Parathyroid adenoma (tissue), 2 donors: ENCODE results near the gene SSBP2.
"Not testable (repeated sequence)": the region's sequence is repeated elsewhere in the genome, so short reads cannot be mapped to it uniquely, and the experiment has no call there.

Experiments used
- H2AFZ ChIP-seq: fragments of 300-600 bp; sonication (generic); one replicate; pipeline ENCODE4 v1.7.0; 2017; ENCODE audit warnings: antibody characterized with exemption, mild to moderate bottlenecking
- H3K27ac ChIP-seq: fragments of 300-600 bp; sonication (generic); one replicate; pipeline ENCODE4 v1.7.0; 2017
- H3K27me3 ChIP-seq: fragments of 300-600 bp; sonication (generic); one replicate; pipeline ENCODE4 v1.7.0; 2017; ENCODE audit warnings: low read length; ENCODE audit not compliant: control insufficient read depth, insufficient read depth
- H3K36me3 ChIP-seq: fragments of 300-600 bp; sonication (generic); one replicate; pipeline ENCODE4 v1.7.0; 2017; ENCODE audit warnings: low read length; ENCODE audit not compliant: control insufficient read depth, insufficient read depth
- H3K4me1 ChIP-seq: fragments of 300-600 bp; sonication (generic); one replicate; pipeline ENCODE4 v1.7.0; 2017; ENCODE audit warnings: control low read depth
- H3K4me2 ChIP-seq: fragments of 300-600 bp; sonication (generic); one replicate; pipeline ENCODE4 v1.7.0; 2017; ENCODE audit warnings: low read length
- H3K4me3 ChIP-seq: fragments of 300-600 bp; sonication (generic); one replicate; pipeline ENCODE4 v1.7.0; 2017; ENCODE audit warnings: low read depth, low read length
- H3K79me2 ChIP-seq: fragments of 300-600 bp; sonication (generic); one replicate; pipeline ENCODE4 v1.7.0; 2017; ENCODE audit warnings: control low read depth
- H3K9ac ChIP-seq: fragments of 300-600 bp; sonication (generic); one replicate; pipeline ENCODE4 v1.7.0; 2017; ENCODE audit warnings: mild to moderate bottlenecking
- H3K9me3 ChIP-seq: fragments of 300-600 bp; sonication (generic); one replicate; pipeline ENCODE4 v1.7.0; 2017; ENCODE audit warnings: low read length; ENCODE audit not compliant: control insufficient read depth
- CTCF ChIP-seq: fragments of 300-600 bp; sonication (generic); IDR thresholded peaks from one replicate; pipeline ENCODE4 v1.7.0; 2017; ENCODE audit warnings: antibody characterized with exemption, mild to moderate bottlenecking
- donor health status: primary hyperparathyroidism.

SSBP2 gene

DNA sequence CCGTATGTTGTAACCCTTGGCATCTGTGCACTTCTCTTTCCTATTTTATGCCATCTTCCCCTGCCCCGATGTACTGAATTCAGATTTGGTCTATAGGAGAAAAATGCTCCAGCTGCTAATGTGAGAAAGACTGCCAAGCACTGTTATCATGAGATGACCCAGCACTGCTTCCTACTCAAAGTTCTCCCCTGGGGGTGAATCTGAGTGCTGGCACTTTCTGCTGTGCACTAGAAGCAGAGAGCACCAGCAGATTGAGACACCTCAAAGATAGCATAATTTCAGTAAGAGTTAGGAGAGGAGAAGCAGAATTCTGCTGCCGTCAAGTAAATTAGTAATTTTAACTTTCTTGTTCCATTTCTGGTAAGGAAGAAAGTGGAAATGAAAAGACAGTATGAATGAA, 264.2 kb downstream of the SSBP2 start:
- Histone ChIP-seq H3K4me3 (no peak overlapping the region), H3K9ac (no peak overlapping the region), H3K9me3 (no peaks in the 10 kb centered on the region), H2AFZ (no peak overlapping the region), H3K4me1 (no peaks in the 10 kb centered on the region), H3K27ac (no peak overlapping the region), H3K79me2 (no peaks in the 10 kb centered on the region), H3K36me3 (no peaks in the 10 kb centered on the region), H3K27me3 (no peaks in the 10 kb centered on the region), H3K4me2 (no peak overlapping the region)
- no peak for TF ChIP-seq CTCF

- Histone ChIP-seq H3K27ac (no peak overlapping the region), H3K4me1 (no peaks in the 10 kb centered on the region), H3K36me3 (no peaks in the 10 kb centered on the region), H3K9ac (no peak overlapping the region), H3K79me2 (no peaks in the 10 kb centered on the region), H3K4me3 (no peak overlapping the region), H3K4me2 (no peak overlapping the region), H3K27me3 (no peaks in the 10 kb centered on the region), H3K9me3 (no peaks in the 10 kb centered on the region), H2AFZ (no peak overlapping the region)
- no peak for TF ChIP-seq CTCF
Observed at GRCh38 chr5:81482595-81482994, 268.3 kb downstream of the SSBP2 start.

DNA sequence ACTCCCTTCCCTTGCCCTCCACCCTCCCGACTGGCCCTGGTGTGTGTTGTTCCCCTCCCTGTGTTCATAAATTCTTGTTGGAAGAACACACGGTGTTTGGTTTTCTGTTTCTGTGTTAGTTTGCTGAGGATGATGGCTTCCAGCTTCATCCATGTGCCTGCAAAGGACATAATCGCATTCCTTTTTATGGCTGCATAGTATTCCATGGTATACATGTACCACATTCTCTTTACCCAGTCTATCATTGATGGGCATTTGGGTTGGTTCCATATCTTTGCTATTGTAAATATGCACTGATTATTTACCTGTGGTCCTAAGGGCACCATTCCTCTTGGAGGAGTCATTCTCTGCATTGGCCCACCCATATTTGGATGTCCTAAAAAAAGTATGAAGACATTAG, 277.5 kb downstream of the SSBP2 start:
- not testable (repeated sequence) for H3K4me1 ChIP-seq, H2AFZ ChIP-seq, H3K9me3 ChIP-seq, H3K27me3 ChIP-seq, H3K4me3 ChIP-seq, H3K36me3 ChIP-seq, H3K79me2 ChIP-seq, H3K27ac ChIP-seq, H3K4me2 ChIP-seq, H3K9ac ChIP-seq

- no peak overlapping the region for H3K4me3 ChIP-seq
- H2AFZ ChIP-seq, result no peak overlapping the region
- no peaks in the 10 kb centered on the region for H3K9me3 ChIP-seq
- no peaks in the 10 kb centered on the region for H3K79me2 ChIP-seq
- no peaks in the 10 kb centered on the region for H3K4me1 ChIP-seq
- no peaks in the 10 kb centered on the region for H3K27me3 ChIP-seq
- H3K27ac ChIP-seq, result no peak overlapping the region
- no peaks in the 10 kb centered on the region for H3K36me3 ChIP-seq
- no peak for TF ChIP-seq CTCF
- H3K9ac ChIP-seq, result no peak overlapping the region
- no peak overlapping the region for H3K4me2 ChIP-seq
Observed at GRCh38 chr5:81469676-81470075, 281.2 kb downstream of the SSBP2 start.

DNA sequence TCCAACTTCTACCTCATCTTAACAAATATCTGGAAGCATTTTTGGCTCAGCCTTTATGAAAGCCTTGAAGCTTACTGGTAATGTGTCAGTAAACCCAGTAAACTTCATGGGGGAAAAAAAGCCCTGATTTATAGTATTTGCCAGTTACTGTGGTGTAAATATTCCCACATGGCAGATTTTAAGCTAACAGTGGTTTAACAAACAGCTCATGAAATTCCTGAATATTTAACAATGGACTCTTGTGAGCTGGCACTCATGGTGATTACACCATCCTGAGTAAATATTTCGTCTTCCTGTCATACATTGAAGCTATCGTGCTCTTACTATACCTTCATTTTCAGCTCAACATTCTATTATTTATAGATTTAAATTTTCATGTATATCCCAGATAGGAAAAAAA, 300.0 kb downstream of the SSBP2 start:
- Histone ChIP-seq H3K27ac (no peak overlapping the region), H3K4me3 (no peak overlapping the region)
- TF ChIP-seq CTCF, result no peak

More for the DNA sequence above, 300.0 kb downstream of the SSBP2 start:
- Histone ChIP-seq H2AFZ (no peak overlapping the region), H3K9me3 (no peaks in the 10 kb centered on the region), H3K9ac (no peak overlapping the region), H3K4me1 (no peaks in the 10 kb centered on the region), H3K4me2 (no peak overlapping the region), H3K27me3 (no peaks in the 10 kb centered on the region), H3K36me3 (no peaks in the 10 kb centered on the region), H3K79me2 (no peaks in the 10 kb centered on the region)
